Fibroblast of villous mesenchyme (primary cell): ENCODE data around the gene FLYWCH1. TPM values are rescaled to one million over a fixed set of nuclear protein-coding genes. Genes with fewer than 3 reads are reported as not detected.
"Not testable (repeated sequence)": the region's sequence is repeated elsewhere in the genome, so short reads cannot be mapped to it uniquely, and the experiment has no call there.

Experiments used
- DNase-seq: peaks from one replicate; pipeline ENCODE4 v3.0.0-alpha.2; 2010; ENCODE audit warnings: low read depth
- H3K4me3 ChIP-seq: 2 replicates; pipeline ENCODE4 v1.5.1; 2011; ENCODE audit warnings: low read depth, mild to moderate bottlenecking, low read length
- total RNA-seq: library from RNA; depleted of rRNA; stranded (reverse); fragments of >200 nt; gene quantifications from 2 replicates; pipeline ENCODE4 v1.2.3, GENCODE V29; 2012
- TF ChIP-seq, protein P1 (sequence below): IDR thresholded peaks from 2 replicates; pipeline ENCODE4 v1.5.1; 2012; ENCODE audit warnings: low read depth, mild to moderate bottlenecking, low read length; ENCODE audit not compliant: insufficient read depth

The FLYWCH1 gene
- total RNA-seq, 1 donor: 25.9 TPM

DNA sequence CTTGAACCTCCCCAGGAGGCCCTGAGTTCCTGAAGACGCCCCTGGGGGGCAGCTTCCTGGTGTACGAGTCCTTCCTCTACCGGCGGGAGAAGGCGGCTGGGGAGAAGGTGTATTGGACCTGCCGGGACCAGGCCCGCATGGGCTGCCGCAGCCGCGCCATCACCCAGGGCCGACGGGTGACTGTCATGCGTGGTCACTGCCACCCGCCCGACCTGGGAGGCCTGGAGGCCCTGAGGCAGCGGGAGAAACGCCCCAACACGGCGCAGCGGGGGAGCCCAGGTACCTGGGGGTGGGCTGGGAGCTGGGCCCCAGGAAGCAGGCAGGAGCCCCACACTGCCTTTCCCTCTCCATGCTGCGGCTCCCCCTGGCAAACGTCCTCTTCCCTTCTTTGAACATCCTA is 22.0 kb downstream of the FLYWCH1 start:
- TF ChIP-seq, protein P1, sequence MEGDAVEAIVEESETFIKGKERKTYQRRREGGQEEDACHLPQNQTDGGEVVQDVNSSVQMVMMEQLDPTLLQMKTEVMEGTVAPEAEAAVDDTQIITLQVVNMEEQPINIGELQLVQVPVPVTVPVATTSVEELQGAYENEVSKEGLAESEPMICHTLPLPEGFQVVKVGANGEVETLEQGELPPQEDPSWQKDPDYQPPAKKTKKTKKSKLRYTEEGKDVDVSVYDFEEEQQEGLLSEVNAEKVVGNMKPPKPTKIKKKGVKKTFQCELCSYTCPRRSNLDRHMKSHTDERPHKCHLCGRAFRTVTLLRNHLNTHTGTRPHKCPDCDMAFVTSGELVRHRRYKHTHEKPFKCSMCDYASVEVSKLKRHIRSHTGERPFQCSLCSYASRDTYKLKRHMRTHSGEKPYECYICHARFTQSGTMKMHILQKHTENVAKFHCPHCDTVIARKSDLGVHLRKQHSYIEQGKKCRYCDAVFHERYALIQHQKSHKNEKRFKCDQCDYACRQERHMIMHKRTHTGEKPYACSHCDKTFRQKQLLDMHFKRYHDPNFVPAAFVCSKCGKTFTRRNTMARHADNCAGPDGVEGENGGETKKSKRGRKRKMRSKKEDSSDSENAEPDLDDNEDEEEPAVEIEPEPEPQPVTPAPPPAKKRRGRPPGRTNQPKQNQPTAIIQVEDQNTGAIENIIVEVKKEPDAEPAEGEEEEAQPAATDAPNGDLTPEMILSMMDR: no peak
- H3K4me3 ChIP-seq: no peak overlapping the region
- no peak for DNase-seq

GRCh38 chr16:2934450-2934849 is 22.7 kb downstream of the FLYWCH1 start:
- no peak for DNase-seq
- TF ChIP-seq, protein P1: no peak
- no peak overlapping the region for H3K4me3 ChIP-seq

- DNase-seq: no peak
- no peak overlapping the region for H3K4me3 ChIP-seq
- TF ChIP-seq, protein P1: no peak
Observed at GRCh38 chr16:2936436-2937011, 24.8 kb downstream of the FLYWCH1 start.

GRCh38 chr16:2937170-2937569 is 25.4 kb downstream of the FLYWCH1 start:
- TF ChIP-seq, protein P1: no peak
- no peak for DNase-seq
- no peak overlapping the region for H3K4me3 ChIP-seq

DNA sequence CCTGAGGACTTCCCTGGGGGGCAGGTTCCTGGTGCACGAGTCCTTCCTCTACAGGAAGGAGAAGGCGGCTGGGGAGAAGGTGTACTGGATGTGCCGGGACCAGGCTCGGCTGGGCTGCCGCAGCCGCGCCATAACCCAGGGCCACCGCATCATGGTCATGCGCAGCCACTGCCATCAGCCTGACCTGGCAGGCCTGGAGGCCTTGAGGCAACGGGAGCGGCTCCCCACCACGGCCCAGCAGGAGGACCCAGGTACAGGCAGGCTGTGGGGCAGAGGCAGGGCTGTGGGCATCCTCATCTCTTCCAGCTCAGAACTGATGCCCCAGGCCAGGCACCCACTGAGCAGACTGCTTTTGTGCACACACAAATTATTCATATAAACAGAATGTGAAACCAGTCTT is 26.5 kb downstream of the FLYWCH1 start:
- TF ChIP-seq, protein P1: no peak
- DNase-seq: no peak
- H3K4me3 ChIP-seq: no peak overlapping the region

- no peak for DNase-seq
- H3K4me3 ChIP-seq: no peak overlapping the region
- TF ChIP-seq, protein P1: no peak
Observed at GRCh38 chr16:2939968-2940367, 28.2 kb downstream of the FLYWCH1 start.

DNA sequence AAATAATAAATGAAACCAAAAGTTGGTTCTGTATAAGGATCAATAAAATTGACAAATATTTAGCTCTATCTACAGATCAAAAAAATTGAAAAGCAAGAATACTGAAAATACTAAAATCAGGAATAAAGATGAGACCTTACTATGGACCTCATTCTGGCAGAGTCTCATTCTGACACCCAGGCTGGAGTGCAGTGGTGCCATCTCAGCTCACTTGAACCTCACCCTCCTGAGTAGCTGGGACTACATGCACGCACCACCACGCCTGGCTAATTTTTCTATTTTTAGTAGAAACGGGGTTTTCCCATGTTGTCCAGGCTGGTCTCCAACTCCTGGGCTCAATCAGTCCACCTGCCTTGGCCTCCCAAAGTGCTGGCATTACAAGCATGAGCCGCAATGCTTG is 30.3 kb downstream of the FLYWCH1 start:
- H3K4me3 ChIP-seq: no peak overlapping the region
- TF ChIP-seq, protein P1: no peak
- no peak for DNase-seq

- not testable (repeated sequence) for DNase-seq
Observed at GRCh38 chr16:2943716-2944115, 32.0 kb downstream of the FLYWCH1 start.

More at GRCh38 chr16:2943716-2944115, 32.0 kb downstream of the FLYWCH1 start:
- not testable (repeated sequence) for H3K4me3 ChIP-seq
